ENCODE data around the gene SLC6A1. TPM values are rescaled to one million over a fixed set of nuclear protein-coding genes. Genes with fewer than 3 reads are reported as not detected.

Gene SLC6A1
- total and polyA plus RNA-seq, 5 donors from 2014 or later = not detected

DNA sequence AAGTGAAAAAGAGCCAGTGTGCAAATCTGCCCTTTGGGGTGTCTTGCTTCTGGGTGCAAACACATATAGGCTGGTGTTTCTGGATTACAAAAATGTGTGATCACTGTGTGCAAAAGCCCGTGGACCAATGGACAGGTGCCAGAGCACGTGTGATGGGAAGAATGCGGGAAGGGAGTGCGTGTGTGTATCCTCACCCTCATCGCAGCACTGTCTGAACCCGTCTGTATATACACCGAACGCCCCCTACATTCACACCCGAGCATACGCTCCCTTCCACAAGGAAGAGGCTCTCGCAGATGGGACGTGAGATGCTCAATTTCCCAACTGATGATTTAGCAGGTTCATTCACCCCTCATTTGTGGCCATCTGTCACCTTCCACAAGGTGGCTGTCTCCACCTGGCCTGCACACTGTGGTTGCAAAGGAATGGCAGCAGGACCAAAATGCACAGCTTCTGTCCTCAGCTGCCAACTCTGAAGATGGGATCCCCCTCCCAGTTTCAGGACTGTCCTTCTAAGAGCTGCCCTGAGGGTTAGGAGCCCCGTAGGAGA lies 19.4 kb upstream of the SLC6A1 start:
- Mint-ChIP-seq H3K27me3 (peaks cover 4% of the 10 kb centered on the region), H3K36me3 (no peaks in the 10 kb centered on the region), H3K27ac (no peak overlapping the region), H3K9me3 (peaks cover 0 to 2% (median 0%) of the 10 kb centered on the region in 7 donors), H3K4me3 (no peak overlapping the region), H3K4me1 (no peaks in the 10 kb centered on the region)
- Histone ChIP-seq H3K4me1 (ENCODE audit: control insufficient read depth, insufficient read depth, low read length, poor library complexity, severe bottlenecking) (no peaks in the 10 kb centered on the region), H3K4me3 (ENCODE audit: low read depth, low read length) (no peak overlapping the region), H3K36me3 (ENCODE audit: control insufficient read depth, insufficient read depth, low read length) (no peaks in the 10 kb centered on the region), H3K27ac (ENCODE audit: insufficient read depth, low read length, poor library complexity, severe bottlenecking) (no peak overlapping the region), H3K27me3 (ENCODE audit: control insufficient read depth, insufficient read depth, low read length) (no peaks in the 10 kb centered on the region), H3K9me3 (ENCODE audit: control insufficient read depth in 2 of 2, low read length in 2 of 2) (no peaks in the 10 kb centered on the region)
- no peak for ATAC-seq (ENCODE audit: low read depth in 2 of 2)
- DNase-seq = no peak

DNA sequence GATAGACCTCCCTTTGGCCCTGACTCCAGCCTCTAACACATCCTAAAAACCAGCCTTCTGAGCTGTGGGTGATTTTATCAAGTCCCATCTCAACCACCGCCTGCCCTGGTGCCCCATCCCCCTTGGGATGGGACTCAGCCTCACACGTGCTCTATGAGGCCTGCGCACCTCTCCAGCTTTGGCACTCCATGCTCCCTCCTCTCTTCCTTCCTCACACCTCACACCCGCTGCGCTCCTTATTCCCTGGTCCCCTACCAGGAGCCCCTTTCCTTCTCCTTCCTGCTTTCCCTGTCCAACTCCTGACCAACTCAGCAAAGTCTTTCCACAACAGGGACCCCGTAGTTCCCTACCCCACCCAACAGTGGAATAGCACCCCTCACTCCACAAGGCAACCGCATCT lies 18.4 kb upstream of the SLC6A1 start:
- Histone ChIP-seq H3K4me3 (ENCODE audit: low read depth, low read length) (no peak overlapping the region), H3K36me3 (ENCODE audit: control insufficient read depth, insufficient read depth, low read length) (no peaks in the 10 kb centered on the region), H3K4me1 (ENCODE audit: control insufficient read depth, insufficient read depth, low read length, poor library complexity, severe bottlenecking) (no peaks in the 10 kb centered on the region), H3K27me3 (ENCODE audit: control insufficient read depth, insufficient read depth, low read length) (no peaks in the 10 kb centered on the region), H3K27ac (ENCODE audit: insufficient read depth, low read length, poor library complexity, severe bottlenecking) (no peak overlapping the region), H3K9me3 (ENCODE audit: control insufficient read depth in 2 of 2, low read length in 2 of 2) (no peaks in the 10 kb centered on the region)
- H3K36me3 Mint-ChIP-seq = no peaks in the 10 kb centered on the region
- no peak overlapping the region for H3K4me3 Mint-ChIP-seq
- DNase-seq (no peak), ATAC-seq (ENCODE audit: low read depth in 2 of 2) (no peak)
- H3K27me3 Mint-ChIP-seq = peaks cover 4% of the 10 kb centered on the region
- peaks cover 0 to 3% (median 0%) of the 10 kb centered on the region in 7 donors for H3K9me3 Mint-ChIP-seq
- H3K27ac Mint-ChIP-seq = no peak overlapping the region
- H3K4me1 Mint-ChIP-seq = no peaks in the 10 kb centered on the region

DNA sequence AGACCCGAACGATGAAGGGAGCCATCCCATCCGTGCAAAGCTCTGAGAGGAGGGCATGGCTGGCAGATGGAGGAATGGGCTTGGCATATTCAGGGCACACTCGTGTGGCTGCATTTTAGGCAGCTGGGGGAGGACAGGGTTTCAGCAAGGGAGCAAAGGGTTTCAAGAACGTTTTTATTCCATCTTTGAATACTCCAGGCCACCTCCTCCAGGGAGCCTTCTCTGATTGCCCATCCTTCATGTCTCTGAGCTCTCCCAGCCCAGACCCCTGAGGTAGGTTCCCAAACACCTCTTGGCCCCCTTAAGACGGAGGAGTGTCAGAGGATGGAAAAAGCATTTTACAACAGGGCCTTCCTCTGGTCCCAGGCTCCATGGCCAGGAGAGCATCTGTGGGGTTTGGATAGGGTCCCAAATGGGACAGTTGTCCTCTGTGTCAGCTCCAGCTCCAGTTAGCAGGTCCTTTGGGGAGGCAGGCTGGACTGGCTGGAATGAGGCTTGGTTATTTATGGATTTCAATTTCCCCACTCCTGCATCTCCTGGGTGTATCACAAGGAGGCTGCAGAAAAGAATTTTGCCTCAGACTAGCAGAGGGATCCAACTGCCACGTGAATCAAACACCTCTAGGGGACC lies 17.7 kb upstream of the SLC6A1 start:
- peaks cover 0 to 3% (median 0%) of the 10 kb centered on the region in 7 donors for H3K9me3 Mint-ChIP-seq
- Histone ChIP-seq H3K27me3 (ENCODE audit: control insufficient read depth, insufficient read depth, low read length) (no peaks in the 10 kb centered on the region), H3K36me3 (ENCODE audit: control insufficient read depth, insufficient read depth, low read length) (no peaks in the 10 kb centered on the region), H3K4me3 (ENCODE audit: low read depth, low read length) (no peak overlapping the region), H3K4me1 (ENCODE audit: control insufficient read depth, insufficient read depth, low read length, poor library complexity, severe bottlenecking) (no peaks in the 10 kb centered on the region), H3K27ac (ENCODE audit: insufficient read depth, low read length, poor library complexity, severe bottlenecking) (no peak overlapping the region), H3K9me3 (ENCODE audit: control insufficient read depth in 2 of 2, low read length in 2 of 2) (no peaks in the 10 kb centered on the region)
- H3K4me1 Mint-ChIP-seq = no peaks in the 10 kb centered on the region
- no peak overlapping the region for H3K27ac Mint-ChIP-seq
- DNase-seq (no peak), ATAC-seq (ENCODE audit: low read depth in 2 of 2) (no peak)
- H3K27me3 Mint-ChIP-seq = peaks cover 4% of the 10 kb centered on the region
- no peaks in the 10 kb centered on the region for H3K36me3 Mint-ChIP-seq
- no peak overlapping the region for H3K4me3 Mint-ChIP-seq

DNA sequence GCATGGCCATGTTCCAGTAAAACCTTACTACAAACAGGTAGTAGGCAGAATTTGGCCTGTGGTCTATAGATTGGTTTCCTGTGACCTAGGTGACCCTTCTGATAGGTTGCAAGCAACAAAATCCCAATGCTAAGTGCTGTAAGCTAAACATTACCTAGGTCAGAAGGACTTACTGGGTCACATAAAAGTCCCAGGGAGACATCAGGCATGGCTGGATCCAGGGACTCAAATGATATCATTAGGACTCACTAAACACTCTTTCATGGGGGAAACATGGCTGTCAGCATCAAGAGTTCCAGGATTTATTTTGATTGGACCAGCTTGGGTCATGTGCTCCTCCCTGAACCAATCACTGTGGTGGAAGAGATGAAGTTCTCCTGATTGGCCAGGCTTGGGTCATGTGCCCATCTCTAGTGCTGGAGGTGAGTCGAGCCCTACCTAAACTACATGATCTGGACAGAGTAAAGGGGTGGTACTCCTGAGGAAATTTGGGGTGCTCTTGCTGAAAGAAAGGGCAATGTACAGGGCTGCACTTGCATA lies 16.8 kb upstream of the SLC6A1 start:
- Histone ChIP-seq H3K4me3 (ENCODE audit: low read depth, low read length) (no peak overlapping the region), H3K27ac (ENCODE audit: insufficient read depth, low read length, poor library complexity, severe bottlenecking) (no peak overlapping the region), H3K27me3 (ENCODE audit: control insufficient read depth, insufficient read depth, low read length) (no peaks in the 10 kb centered on the region), H3K4me1 (ENCODE audit: control insufficient read depth, insufficient read depth, low read length, poor library complexity, severe bottlenecking) (no peaks in the 10 kb centered on the region), H3K9me3 (ENCODE audit: control insufficient read depth in 2 of 2, low read length in 2 of 2) (no peaks in the 10 kb centered on the region), H3K36me3 (ENCODE audit: control insufficient read depth, insufficient read depth, low read length) (no peaks in the 10 kb centered on the region)
- no peaks in the 10 kb centered on the region for H3K4me1 Mint-ChIP-seq
- no peaks in the 10 kb centered on the region for H3K36me3 Mint-ChIP-seq
- peaks cover 4% of the 10 kb centered on the region for H3K27me3 Mint-ChIP-seq
- peaks cover 0 to 3% (median 0%) of the 10 kb centered on the region in 7 donors for H3K9me3 Mint-ChIP-seq
- DNase-seq (no peak), ATAC-seq (ENCODE audit: low read depth in 2 of 2) (no peak)
- no peak overlapping the region for H3K27ac Mint-ChIP-seq
- H3K4me3 Mint-ChIP-seq = no peak overlapping the region

DNA sequence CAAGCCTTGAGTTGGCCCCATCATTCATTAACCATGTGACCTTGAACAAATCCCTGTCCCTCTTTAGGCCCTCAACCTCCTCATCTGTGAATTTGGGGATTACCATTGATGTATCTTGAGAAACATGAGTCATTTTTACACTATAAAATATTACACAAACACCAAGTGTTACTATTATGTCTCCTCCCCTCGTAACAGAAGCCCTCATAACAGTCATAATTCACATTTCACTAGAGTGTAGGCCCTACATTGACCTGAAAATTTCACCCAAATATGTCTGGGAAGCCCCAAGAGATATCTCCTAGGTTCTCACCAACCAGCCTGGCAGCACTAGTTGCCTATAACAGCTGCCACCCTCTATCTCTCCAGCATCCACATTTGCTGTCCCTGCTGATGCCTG lies 15.8 kb upstream of the SLC6A1 start:
- no peaks in the 10 kb centered on the region for H3K4me1 Mint-ChIP-seq
- peaks cover 0 to 3% (median 0%) of the 10 kb centered on the region in 7 donors for H3K9me3 Mint-ChIP-seq
- H3K4me3 Mint-ChIP-seq = no peak overlapping the region
- ATAC-seq (ENCODE audit: low read depth in 2 of 2) (no peak), DNase-seq (no peak)
- Histone ChIP-seq H3K36me3 (ENCODE audit: control insufficient read depth, insufficient read depth, low read length) (no peaks in the 10 kb centered on the region), H3K4me1 (ENCODE audit: control insufficient read depth, insufficient read depth, low read length, poor library complexity, severe bottlenecking) (no peaks in the 10 kb centered on the region), H3K27me3 (ENCODE audit: control insufficient read depth, insufficient read depth, low read length) (no peaks in the 10 kb centered on the region), H3K27ac (ENCODE audit: insufficient read depth, low read length, poor library complexity, severe bottlenecking) (no peak overlapping the region), H3K4me3 (ENCODE audit: low read depth, low read length) (no peak overlapping the region), H3K9me3 (ENCODE audit: control insufficient read depth in 2 of 2, low read length in 2 of 2) (no peaks in the 10 kb centered on the region)
- no peak overlapping the region for H3K27ac Mint-ChIP-seq
- no peaks in the 10 kb centered on the region for H3K36me3 Mint-ChIP-seq
- no peaks in the 10 kb centered on the region for H3K27me3 Mint-ChIP-seq

DNA sequence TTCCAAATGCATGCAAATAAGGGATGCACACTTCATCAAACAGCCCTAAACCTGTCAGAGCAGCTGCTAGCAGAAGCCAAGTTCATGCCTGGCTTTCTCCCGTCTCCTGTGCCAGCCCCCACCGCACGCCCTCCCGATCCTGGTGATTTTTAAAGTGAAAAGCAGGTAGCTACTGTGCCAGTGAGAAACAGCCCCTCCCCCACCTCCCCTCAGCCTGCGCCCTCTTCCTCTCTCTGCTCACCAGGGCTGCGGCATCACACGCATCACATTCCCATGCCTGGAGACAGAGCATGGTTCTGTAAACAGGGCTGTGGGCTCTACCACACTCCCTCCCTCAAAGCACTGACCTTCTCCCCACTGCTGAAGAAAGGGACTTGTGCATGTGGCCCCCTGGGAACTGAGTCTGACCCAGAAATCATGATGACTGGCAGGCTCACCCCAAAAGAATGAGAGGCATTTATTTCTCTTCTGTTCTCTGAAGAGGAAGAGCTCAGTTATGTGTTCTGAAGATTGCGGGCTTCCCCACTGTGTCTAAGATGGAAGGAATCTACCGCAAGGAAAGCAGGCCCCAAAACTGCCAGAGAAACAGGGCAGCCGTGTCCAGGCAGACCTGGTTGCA lies 14.5 kb upstream of the SLC6A1 start:
- H3K9me3 Mint-ChIP-seq = peaks cover 0 to 3% (median 0%) of the 10 kb centered on the region in 7 donors
- peaks cover 2% of the 10 kb centered on the region for H3K27me3 ChIP-seq (ENCODE audit: control insufficient read depth, insufficient read depth, low read length)
- H3K27ac ChIP-seq (ENCODE audit: insufficient read depth, low read length, poor library complexity, severe bottlenecking) = no peak overlapping the region
- no peaks in the 10 kb centered on the region for H3K4me1 Mint-ChIP-seq
- no peaks in the 10 kb centered on the region for H3K4me1 ChIP-seq (ENCODE audit: control insufficient read depth, insufficient read depth, low read length, poor library complexity, severe bottlenecking)
- no peak overlapping the region for H3K27ac Mint-ChIP-seq
- H3K4me3 Mint-ChIP-seq = no peak overlapping the region
- H3K4me3 ChIP-seq (ENCODE audit: low read depth, low read length) = no peak overlapping the region
- H3K36me3 Mint-ChIP-seq = no peaks in the 10 kb centered on the region
- no peaks in the 10 kb centered on the region for H3K9me3 ChIP-seq (ENCODE audit: control insufficient read depth in 2 of 2, low read length in 2 of 2)
- H3K36me3 ChIP-seq (ENCODE audit: control insufficient read depth, insufficient read depth, low read length) = no peaks in the 10 kb centered on the region
- no peak for ATAC-seq (ENCODE audit: low read depth in 2 of 2)
- peaks cover 4% of the 10 kb centered on the region for H3K27me3 Mint-ChIP-seq
- DNase-seq = no peak

DNA sequence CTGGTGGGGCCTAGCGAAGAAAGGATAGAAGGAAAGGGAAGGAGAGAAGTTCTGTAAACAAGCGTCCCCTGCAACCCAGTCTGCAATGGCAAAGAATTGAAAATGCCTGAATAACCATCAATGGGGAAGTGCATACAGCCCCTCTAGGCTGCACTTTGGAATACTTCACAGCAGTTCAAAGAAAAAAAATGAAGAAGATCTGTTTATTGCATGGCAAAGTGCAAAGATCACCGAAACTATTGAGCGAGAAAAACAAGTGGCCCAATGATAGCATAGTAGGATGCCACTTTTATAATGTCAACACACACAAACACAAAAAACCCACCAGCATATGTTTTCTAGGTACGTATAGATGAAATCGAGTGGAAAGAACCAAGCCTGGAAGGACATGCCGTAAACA lies 13.6 kb upstream of the SLC6A1 start:
- peaks cover 4% of the 10 kb centered on the region for H3K27me3 Mint-ChIP-seq

More for the DNA sequence above, 13.6 kb upstream of the SLC6A1 start:
- no peak for DNase-seq
- peaks cover 2% of the 10 kb centered on the region for H3K27me3 ChIP-seq (ENCODE audit: control insufficient read depth, insufficient read depth, low read length)
- H3K27ac ChIP-seq (ENCODE audit: insufficient read depth, low read length, poor library complexity, severe bottlenecking) = no peak overlapping the region
- no peak overlapping the region for H3K4me3 ChIP-seq (ENCODE audit: low read depth, low read length)
- Mint-ChIP-seq H3K27ac (no peak overlapping the region), H3K9me3 (peaks cover 0 to 3% (median 0%) of the 10 kb centered on the region in 7 donors), H3K4me3 (no peak overlapping the region), H3K36me3 (no peaks in the 10 kb centered on the region), H3K4me1 (no peaks in the 10 kb centered on the region)
- no peak for ATAC-seq (ENCODE audit: low read depth in 2 of 2)
- no peaks in the 10 kb centered on the region for H3K9me3 ChIP-seq (ENCODE audit: control insufficient read depth in 2 of 2, low read length in 2 of 2)
- H3K4me1 ChIP-seq (ENCODE audit: control insufficient read depth, insufficient read depth, low read length, poor library complexity, severe bottlenecking) = no peaks in the 10 kb centered on the region
- H3K36me3 ChIP-seq (ENCODE audit: control insufficient read depth, insufficient read depth, low read length) = no peaks in the 10 kb centered on the region
